ENCODE results near the gene STARD8.

- TF ChIP-seq POLR2AphosphoS5 (IDR thresholded peaks at IDR 0.05): no peak
- TF ChIP-seq CTCF (IDR thresholded peaks at IDR 0.05; ENCODE audit: poor library complexity, severe bottlenecking): no peak
- TF ChIP-seq EZH2 (IDR thresholded peaks at IDR 0.05; ENCODE audit: borderline replicate concordance, insufficient read depth, low read length, poor library complexity, severe bottlenecking): no peak
Measured at GRCh38 chrX:68666580-68666979, 19.1 kb downstream of the STARD8 start.
